PC-3 (cell line): Measurements from ENCODE around the gene BAZ1B. TPM values are rescaled to one million over a fixed set of nuclear protein-coding genes. Genes with fewer than 3 reads are reported as not detected.

Experiments used
- ATAC-seq: fragments of 200-7000 bp; cut with Tn5 transposase; 2 replicates; pipeline ENCODE4 v1.9.1; 2020; ENCODE audit warnings: mild to moderate bottlenecking, moderate library complexity
- BruUV-seq: library from RNA; stranded (reverse); fragments of 400-500 nt; replicated peaks from 2 replicates; lab custom pipeline; 2021; lab: Mats Ljungman, UMichigan
- CTCF ChIA-PET: fragments of 300-600 bp; sonication (Branson Sonifier 250); formaldehyde crosslinking; loops from one replicate; lab custom pipeline; 2022; ENCODE audit warnings: antibody characterized with exemption; lab: Charles Lee
- POLR2A ChIA-PET: fragments of 300-600 bp; sonication (Branson Sonifier 250); formaldehyde crosslinking; loops from one replicate; lab custom pipeline; 2022; ENCODE audit warnings: antibody characterized with exemption; ENCODE audit not compliant: unreplicated experiment; lab: Charles Lee
- DNase-seq: peaks from one replicate; pipeline ENCODE4 v3.0.0-alpha.2; 2015
- H2AFZ ChIP-seq: fragments of 300-600 bp; sonication (generic); 2 replicates; pipeline ENCODE4 v1.6.0; 2016; ENCODE audit warnings: antibody characterized with exemption, low read length
- H3F3A ChIP-seq: fragments of 300-600 bp; sonication (generic); one replicate; pipeline ENCODE4 v1.6.0; 2017; ENCODE audit warnings: antibody characterized with exemption, low read length, control low read depth, mild to moderate bottlenecking; ENCODE audit not compliant: unreplicated experiment
- H3K27ac ChIP-seq: fragments of 300-600 bp; sonication (generic); 2 replicates; pipeline ENCODE4 v1.5.1; 2016; ENCODE audit warnings: mild to moderate bottlenecking, low read length
- H3K27me3 ChIP-seq: fragments of 300-600 bp; sonication (generic); 2 replicates; pipeline ENCODE4 v1.6.1; 2016; ENCODE audit warnings: low read length, mixed read lengths
- H3K36me3 ChIP-seq: fragments of 300-600 bp; sonication (generic); 2 replicates; pipeline ENCODE4 v1.6.1; 2016; ENCODE audit warnings: low read depth, mixed run types, low read length, mixed read lengths
- H3K4me1 ChIP-seq: fragments of 300-600 bp; sonication (generic); 2 replicates; pipeline ENCODE4 v1.5.1; 2016; ENCODE audit warnings: low read length; ENCODE audit not compliant: insufficient read depth
- H3K4me2 ChIP-seq: fragments of 300-600 bp; sonication (generic); 2 replicates; pipeline ENCODE4 v1.6.0; 2016; ENCODE audit warnings: low read length
- H3K4me3 ChIP-seq: fragments of 300-600 bp; sonication (generic); 2 replicates; pipeline ENCODE4 v1.5.1; 2016; ENCODE audit warnings: mild to moderate bottlenecking, low read length, mixed read lengths
- H3K79me2 ChIP-seq: fragments of 300-600 bp; sonication (generic); 2 replicates; pipeline ENCODE4 v1.6.1; 2017; ENCODE audit warnings: low read length, mixed read lengths
- H3K9ac ChIP-seq: fragments of 300-600 bp; sonication (generic); 2 replicates; pipeline ENCODE4 v1.6.0; 2016; ENCODE audit warnings: mild to moderate bottlenecking, low read length
- H3K9me2 ChIP-seq: fragments of 300-600 bp; sonication (generic); replicated peaks from 2 replicates; pipeline ENCODE4 v1.6.1; 2016; ENCODE audit warnings: mixed run types, low read length, mixed read lengths
- H3K9me3 ChIP-seq: fragments of 300-600 bp; sonication (generic); 2 replicates; pipeline ENCODE4 v1.6.1; 2016; ENCODE audit warnings: low read length, mixed read lengths
- H4K20me1 ChIP-seq: fragments of 300-600 bp; sonication (generic); 2 replicates; pipeline ENCODE4 v1.6.1; 2016; ENCODE audit warnings: low read length, mixed read lengths
- EZH2 ChIP-seq: fragments of 300-600 bp; sonication (generic); IDR thresholded peaks from one replicate; pipeline ENCODE4 v1.6.1; 2017; ENCODE audit warnings: antibody characterized with exemption, mild to moderate bottlenecking, low read length; ENCODE audit not compliant: unreplicated experiment
- EZH2phosphoT487 ChIP-seq: fragments of 300-600 bp; sonication (generic); IDR thresholded peaks from 2 replicates; pipeline ENCODE4 v1.6.1; 2018; ENCODE audit warnings: mild to moderate bottlenecking, antibody characterized with exemption, low read length, borderline replicate concordance
- intact Hi-C: fragments of 100-400 bp; cut with micrococcal nuclease; formaldehyde crosslinking; loops from 2 replicates; pipeline ENCODE4 v1.9.0; 2023
- total RNA-seq: library from RNA; depleted of rRNA; stranded (reverse); fragments of >200 nt; gene quantifications from 2 replicates; pipeline ENCODE4 v1.2.3, GENCODE V29; 2014
- TF ChIP-seq, protein P1 (sequence below): fragments of 300-600 bp; sonication (generic); conservative IDR thresholded peaks from 2 replicates; pipeline ENCODE4 v1.5.1; 2017; ENCODE audit warnings: antibody characterized with exemption, low read depth, mild to moderate bottlenecking, low read length

BAZ1B gene
- total RNA-seq, 1 experiment from 2014 or later = 45.5 TPM

DNA sequence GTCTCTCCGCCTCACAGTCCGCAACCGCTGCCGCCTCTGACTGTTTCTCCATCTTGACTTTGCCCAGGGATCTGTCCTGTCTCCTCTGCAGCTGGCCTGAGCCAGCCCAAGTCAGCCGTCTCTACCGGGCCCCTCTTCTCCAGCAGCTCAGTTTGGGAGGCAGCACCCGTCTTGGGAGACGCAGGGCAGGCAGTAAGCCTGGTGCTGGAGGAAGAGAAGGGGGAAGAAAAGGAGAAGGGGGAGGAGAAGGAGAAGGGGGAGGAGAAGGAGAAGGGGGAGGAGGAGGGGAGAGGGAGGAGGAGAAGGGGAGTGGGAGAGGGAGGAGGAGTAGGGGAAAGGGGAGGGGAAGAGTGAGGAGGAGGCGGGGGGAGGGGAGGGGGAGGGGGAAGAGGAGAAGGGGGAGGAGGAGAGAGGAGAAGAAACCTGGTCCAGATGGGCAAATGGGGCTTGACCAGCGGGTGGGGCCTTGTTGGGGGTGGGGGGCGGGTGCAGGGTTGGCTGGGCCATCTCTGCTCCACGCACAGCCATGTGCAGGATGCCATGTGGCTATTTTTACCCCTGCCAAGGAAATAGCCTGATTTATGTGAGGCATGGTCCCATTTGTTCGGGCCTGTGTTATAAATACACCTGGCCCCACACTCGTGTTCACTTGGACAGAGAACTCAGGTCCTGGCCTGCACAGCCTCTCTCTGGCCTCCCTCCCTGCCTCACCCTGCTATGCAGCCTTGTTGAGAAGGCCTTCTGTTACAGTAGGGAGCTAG lies 124.4 kb downstream of the BAZ1B start:
- no TSS peak for BruUV-seq
- ChIA-PET POLR2A (no interaction called here), CTCF (no interaction called here)
- no peak for DNase-seq
- TF ChIP-seq EZH2phosphoT487 = no peak
- TF ChIP-seq, protein P1, sequence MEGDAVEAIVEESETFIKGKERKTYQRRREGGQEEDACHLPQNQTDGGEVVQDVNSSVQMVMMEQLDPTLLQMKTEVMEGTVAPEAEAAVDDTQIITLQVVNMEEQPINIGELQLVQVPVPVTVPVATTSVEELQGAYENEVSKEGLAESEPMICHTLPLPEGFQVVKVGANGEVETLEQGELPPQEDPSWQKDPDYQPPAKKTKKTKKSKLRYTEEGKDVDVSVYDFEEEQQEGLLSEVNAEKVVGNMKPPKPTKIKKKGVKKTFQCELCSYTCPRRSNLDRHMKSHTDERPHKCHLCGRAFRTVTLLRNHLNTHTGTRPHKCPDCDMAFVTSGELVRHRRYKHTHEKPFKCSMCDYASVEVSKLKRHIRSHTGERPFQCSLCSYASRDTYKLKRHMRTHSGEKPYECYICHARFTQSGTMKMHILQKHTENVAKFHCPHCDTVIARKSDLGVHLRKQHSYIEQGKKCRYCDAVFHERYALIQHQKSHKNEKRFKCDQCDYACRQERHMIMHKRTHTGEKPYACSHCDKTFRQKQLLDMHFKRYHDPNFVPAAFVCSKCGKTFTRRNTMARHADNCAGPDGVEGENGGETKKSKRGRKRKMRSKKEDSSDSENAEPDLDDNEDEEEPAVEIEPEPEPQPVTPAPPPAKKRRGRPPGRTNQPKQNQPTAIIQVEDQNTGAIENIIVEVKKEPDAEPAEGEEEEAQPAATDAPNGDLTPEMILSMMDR = no peak
- no peak for TF ChIP-seq EZH2
- Histone ChIP-seq H3K27ac (no peak overlapping the region), H3K9ac (no peak overlapping the region), H2AFZ (no peak overlapping the region), H3K4me3 (no peak overlapping the region), H4K20me1 (no peaks in the 10 kb centered on the region), H3K36me3 (no peaks in the 10 kb centered on the region), H3K9me2 (no peaks in the 10 kb centered on the region), H3F3A (no peaks in the 10 kb centered on the region), H3K27me3 (no peaks in the 10 kb centered on the region), H3K4me1 (no peaks in the 10 kb centered on the region), H3K79me2 (no peaks in the 10 kb centered on the region), H3K4me2 (no peak overlapping the region), H3K9me3 (no peaks in the 10 kb centered on the region)
- intact Hi-C loops = no loop called here
- no peak for ATAC-seq

DNA sequence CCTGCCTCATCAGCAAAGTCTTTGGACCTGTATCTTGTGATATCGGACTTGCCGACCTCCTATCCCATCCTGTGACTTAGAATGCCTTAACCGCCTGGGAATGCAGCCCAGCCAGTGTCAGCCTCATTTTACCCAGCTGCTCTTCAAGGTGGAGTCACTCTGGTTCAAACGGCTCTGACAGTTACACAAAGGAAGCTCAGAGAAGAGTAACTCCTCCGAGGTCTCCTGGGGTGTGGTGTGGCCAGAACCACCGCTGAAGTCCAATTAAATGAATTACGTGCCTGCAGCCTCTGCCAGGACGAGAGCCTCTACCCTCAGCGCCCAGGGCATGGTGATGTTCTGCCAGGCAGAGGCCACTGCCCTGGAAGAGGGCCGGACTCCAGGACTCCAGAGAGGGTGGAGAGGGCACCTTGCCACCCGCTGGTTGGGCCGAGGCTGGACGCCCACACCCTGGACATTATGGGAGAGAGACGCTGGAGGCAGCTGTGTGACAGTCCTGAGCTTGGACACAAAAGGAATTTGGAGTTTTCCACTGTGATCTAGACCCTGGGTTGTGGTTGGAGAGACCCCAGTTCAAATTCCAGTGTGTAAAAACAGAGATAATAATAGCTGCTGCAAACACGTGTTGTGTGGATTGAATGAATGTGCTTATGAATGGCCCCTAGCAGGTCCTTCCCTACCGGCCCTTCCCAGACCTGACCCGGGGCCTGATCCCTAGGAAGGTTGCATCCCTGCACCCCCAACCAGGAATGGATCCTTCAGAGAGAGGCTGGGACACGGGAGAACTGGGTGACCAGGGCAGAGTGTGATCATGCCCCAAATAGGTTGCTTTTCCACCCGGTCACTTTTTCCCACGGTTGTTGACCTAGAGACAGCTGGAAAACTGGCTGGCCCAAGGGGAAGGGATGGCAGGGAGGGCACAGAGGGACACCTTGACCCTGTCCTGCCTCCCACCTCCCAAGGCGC lies 126.3 kb downstream of the BAZ1B start:
- Histone ChIP-seq H2AFZ (no peak overlapping the region), H3K9me2 (no peaks in the 10 kb centered on the region), H3F3A (no peaks in the 10 kb centered on the region), H3K27ac (no peak overlapping the region), H3K79me2 (no peaks in the 10 kb centered on the region), H3K4me1 (no peaks in the 10 kb centered on the region), H4K20me1 (no peaks in the 10 kb centered on the region), H3K36me3 (no peaks in the 10 kb centered on the region), H3K9ac (no peak overlapping the region), H3K4me2 (no peak overlapping the region), H3K27me3 (no peaks in the 10 kb centered on the region), H3K4me3 (no peak overlapping the region), H3K9me3 (no peaks in the 10 kb centered on the region)
- DNase-seq = no peak
- no peak for ATAC-seq
- TF ChIP-seq EZH2 (no peak), EZH2phosphoT487 (no peak)
- TF ChIP-seq, protein P1 = no peak
- no TSS peak for BruUV-seq
- intact Hi-C loops = no loop called here
- ChIA-PET CTCF (no interaction called here), POLR2A (no interaction called here)
